HepG2 (cell line): Measurements from ENCODE around the gene PPIL6. TPM values are rescaled to one million over a fixed set of nuclear protein-coding genes. Genes with fewer than 3 reads are reported as not detected.

Experiments
- DPF2 ChIP-seq: sonication (generic); formaldehyde crosslinking; IDR thresholded peaks from 2 replicates; pipeline ENCODE4 v1.4.0; 2020; ENCODE audit warnings: mild to moderate bottlenecking, low read depth, missing genetic modification reagents, borderline replicate concordance
- ELF1 ChIP-seq: sonication (generic); formaldehyde crosslinking; IDR thresholded peaks from 2 replicates; pipeline ENCODE4 v1.4.0; 2020; ENCODE audit warnings: missing genetic modification reagents
- HNRNPLL ChIP-seq: fragments of 200-400 bp; formaldehyde crosslinking; IDR thresholded peaks from 2 replicates; pipeline ENCODE4 v1.6.1; 2017; ENCODE audit warnings: mild to moderate bottlenecking, low read depth, low read length; ENCODE audit not compliant: poor library complexity, severe bottlenecking
- JUNB ChIP-seq: sonication (generic); formaldehyde crosslinking; IDR thresholded peaks from 2 replicates; pipeline ENCODE4 v1.8.0; 2022; ENCODE audit warnings: missing genetic modification reagents, mild to moderate bottlenecking, borderline replicate concordance
- MYNN ChIP-seq: sonication (generic); formaldehyde crosslinking; IDR thresholded peaks from 2 replicates; pipeline ENCODE4 v1.4.0; 2020; ENCODE audit warnings: mild to moderate bottlenecking, low read depth, missing genetic modification reagents
- SALL2 ChIP-seq: sonication (generic); formaldehyde crosslinking; IDR thresholded peaks from 2 replicates; pipeline ENCODE4 v1.8.1; 2023; ENCODE audit warnings: mild to moderate bottlenecking, missing genetic modification reagents, inconsistent platforms
- SP4 ChIP-seq: sonication (generic); formaldehyde crosslinking; IDR thresholded peaks from 2 replicates; pipeline ENCODE4 v1.8.1; 2023; ENCODE audit warnings: mild to moderate bottlenecking, missing genetic modification reagents
- SPEN ChIP-seq: sonication (generic); formaldehyde crosslinking; IDR thresholded peaks from 2 replicates; pipeline ENCODE4 v1.5.1; 2020; ENCODE audit warnings: low read depth, mild to moderate bottlenecking, missing genetic modification reagents
- TOPORS ChIP-seq: sonication (generic); formaldehyde crosslinking; IDR thresholded peaks from 2 replicates; pipeline ENCODE4 v1.8.0; 2023; ENCODE audit warnings: mild to moderate bottlenecking, missing genetic modification reagents
- ZKSCAN1 ChIP-seq: fragments of 150-350 bp; IDR thresholded peaks from 2 replicates; pipeline ENCODE4 v1.6.1; 2014; ENCODE audit warnings: low read length
- ZMYM2 ChIP-seq: sonication (generic); formaldehyde crosslinking; IDR thresholded peaks from 2 replicates; pipeline ENCODE4 v1.8.0; 2022; ENCODE audit warnings: mild to moderate bottlenecking, missing genetic modification reagents
- ZMYM4 ChIP-seq: sonication (generic); formaldehyde crosslinking; IDR thresholded peaks from 2 replicates; pipeline ENCODE4 v1.8.1; 2023; ENCODE audit warnings: mild to moderate bottlenecking, missing genetic modification reagents
- ZNF468 ChIP-seq: sonication (generic); formaldehyde crosslinking; IDR thresholded peaks from 2 replicates; pipeline ENCODE4 v1.8.0; 2022; ENCODE audit warnings: mild to moderate bottlenecking, moderate library complexity, missing genetic modification reagents
- ZNF605 ChIP-seq: sonication (generic); formaldehyde crosslinking; IDR thresholded peaks from 2 replicates; pipeline ENCODE4 v1.8.0; 2022; ENCODE audit warnings: mild to moderate bottlenecking, missing genetic modification reagents
- ZNF788 ChIP-seq: sonication (generic); formaldehyde crosslinking; IDR thresholded peaks from 2 replicates; pipeline ENCODE4 v1.5.0; 2020; ENCODE audit warnings: mild to moderate bottlenecking, missing genetic modification reagents, borderline replicate concordance
- polyA plus RNA-seq, 8 experiments: library from polyadenylated mRNA; depleted of rRNA in 3 of 8; stranded (reverse) in 7 of 8; unstranded in 1 of 8; fragments of >200 nt; fragmentation: Illumina TruSeq in 4 of 8; extraction: Trizol in 4 of 8; gene quantifications; 2 replicates each; pipeline versions ENCODE4 v1.2.1 to v1.2.3, GENCODE V29; 2011 to 2016; ENCODE audit warnings: low read depth in 4 of 8, missing spikeins in 1 of 8, mixed read lengths in 1 of 8; ENCODE audit not compliant: insufficient read depth in 1 of 8
- total RNA-seq, 5 experiments: library from RNA; depleted of rRNA; stranded (reverse); fragments of >200 nt; fragmentation: Illumina TruSeq; extraction: Trizol; gene quantifications; 2 replicates each; pipeline ENCODE4 v1.2.3, GENCODE V29; 2016; ENCODE audit warnings: low read depth in 1 of 5
- TF ChIP-seq, protein P1 (sequence below): sonication (generic); formaldehyde crosslinking; IDR thresholded peaks from 2 replicates; pipeline ENCODE4 v1.5.1; 2020; ENCODE audit warnings: missing genetic modification reagents, mild to moderate bottlenecking, borderline replicate concordance
- TF ChIP-seq, protein P2 (sequence below): sonication (generic); formaldehyde crosslinking; IDR thresholded peaks from 2 replicates; pipeline ENCODE4 v1.9.0; 2021; ENCODE audit warnings: missing genetic modification reagents, borderline replicate concordance
- TF ChIP-seq, protein P3 (sequence below): sonication (generic); formaldehyde crosslinking; IDR thresholded peaks from 2 replicates; pipeline ENCODE4 v1.5.1; 2020; ENCODE audit warnings: mild to moderate bottlenecking, missing genetic modification reagents, borderline replicate concordance
- TF ChIP-seq, protein P4 (sequence below): sonication (generic); formaldehyde crosslinking; IDR thresholded peaks from 2 replicates; pipeline ENCODE4 v1.5.1; 2020; ENCODE audit warnings: mild to moderate bottlenecking, missing genetic modification reagents, moderate library complexity

Gene PPIL6
- total and polyA plus RNA-seq, 2 of the 13 experiments (the other 11 are each of a cell fraction or from before 2014, with no cell fraction given), result 0.22 to 0.46 TPM

DNA sequence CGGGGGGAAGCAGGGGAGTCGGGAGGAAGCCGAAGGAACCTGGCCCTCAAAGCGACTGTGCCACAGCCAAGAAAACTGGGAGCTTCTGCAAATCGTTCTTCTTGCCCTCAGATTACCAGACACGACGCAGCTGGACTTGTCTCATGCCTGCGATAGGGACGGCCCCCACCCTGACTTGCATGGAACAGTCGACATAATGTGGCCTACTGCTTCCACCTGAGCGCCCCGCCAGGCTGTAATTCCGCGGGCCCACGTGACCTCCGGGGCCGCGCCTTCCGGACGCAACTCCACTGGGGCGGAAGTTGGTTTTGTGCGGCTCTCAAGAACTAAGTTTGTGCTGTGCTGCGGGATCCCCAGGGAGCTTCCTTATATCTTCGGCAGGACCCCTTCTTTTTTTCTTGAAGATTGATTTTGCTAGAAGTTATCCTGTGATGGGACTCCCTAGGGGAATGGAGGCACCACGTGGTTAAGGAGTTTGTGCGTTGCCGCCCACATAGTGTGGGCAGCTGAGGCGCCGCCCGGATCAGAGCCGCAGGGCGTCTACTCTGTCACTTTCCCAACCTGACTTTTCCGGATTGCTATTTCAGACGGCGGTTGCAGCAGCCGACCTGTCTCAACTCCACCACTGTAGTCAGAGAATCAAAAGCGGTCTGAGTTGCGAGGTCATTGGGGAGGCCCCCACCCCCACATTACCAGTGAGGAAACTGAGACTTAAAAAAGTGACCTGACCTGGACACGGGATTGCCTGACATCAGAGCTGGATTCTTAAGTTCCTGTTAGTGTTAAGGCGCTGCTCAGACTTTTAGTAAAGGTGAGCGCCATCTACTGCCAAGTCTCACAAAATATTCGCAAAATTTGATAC is 57.6 kb downstream of the PPIL6 start (continued):
- TF ChIP-seq MYNN (CRISPR knock-in tag) (no peak), ZNF788 (peak; percentile 91), DPF2 (CRISPR knock-in tag) (no peak), SP4 (CRISPR knock-in tag) (no peak; the same call in 1 of the 2 replicates), TOPORS (CRISPR knock-in tag) (no peak), ELF1 (peak; percentile 83), ZMYM4 (CRISPR knock-in tag) (no peak), HNRNPLL (no peak), SPEN (CRISPR knock-in tag) (peak; percentile 47; the same call in 1 of the 2 replicates), ZNF605 (CRISPR knock-in tag) (no peak), ZKSCAN1 (no peak), ZMYM2 (CRISPR knock-in tag) (no peak), JUNB (CRISPR knock-in tag) (no peak), SALL2 (0 out of 2 replicates have a peak, but pooled peaks have one; percentile 2), ZNF468 (no peak)
- TF ChIP-seq, protein P1, sequence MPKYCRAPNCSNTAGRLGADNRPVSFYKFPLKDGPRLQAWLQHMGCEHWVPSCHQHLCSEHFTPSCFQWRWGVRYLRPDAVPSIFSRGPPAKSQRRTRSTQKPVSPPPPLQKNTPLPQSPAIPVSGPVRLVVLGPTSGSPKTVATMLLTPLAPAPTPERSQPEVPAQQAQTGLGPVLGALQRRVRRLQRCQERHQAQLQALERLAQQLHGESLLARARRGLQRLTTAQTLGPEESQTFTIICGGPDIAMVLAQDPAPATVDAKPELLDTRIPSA, result peak; percentile 90; the same call in 1 of the 2 replicates
- TF ChIP-seq, protein P2, sequence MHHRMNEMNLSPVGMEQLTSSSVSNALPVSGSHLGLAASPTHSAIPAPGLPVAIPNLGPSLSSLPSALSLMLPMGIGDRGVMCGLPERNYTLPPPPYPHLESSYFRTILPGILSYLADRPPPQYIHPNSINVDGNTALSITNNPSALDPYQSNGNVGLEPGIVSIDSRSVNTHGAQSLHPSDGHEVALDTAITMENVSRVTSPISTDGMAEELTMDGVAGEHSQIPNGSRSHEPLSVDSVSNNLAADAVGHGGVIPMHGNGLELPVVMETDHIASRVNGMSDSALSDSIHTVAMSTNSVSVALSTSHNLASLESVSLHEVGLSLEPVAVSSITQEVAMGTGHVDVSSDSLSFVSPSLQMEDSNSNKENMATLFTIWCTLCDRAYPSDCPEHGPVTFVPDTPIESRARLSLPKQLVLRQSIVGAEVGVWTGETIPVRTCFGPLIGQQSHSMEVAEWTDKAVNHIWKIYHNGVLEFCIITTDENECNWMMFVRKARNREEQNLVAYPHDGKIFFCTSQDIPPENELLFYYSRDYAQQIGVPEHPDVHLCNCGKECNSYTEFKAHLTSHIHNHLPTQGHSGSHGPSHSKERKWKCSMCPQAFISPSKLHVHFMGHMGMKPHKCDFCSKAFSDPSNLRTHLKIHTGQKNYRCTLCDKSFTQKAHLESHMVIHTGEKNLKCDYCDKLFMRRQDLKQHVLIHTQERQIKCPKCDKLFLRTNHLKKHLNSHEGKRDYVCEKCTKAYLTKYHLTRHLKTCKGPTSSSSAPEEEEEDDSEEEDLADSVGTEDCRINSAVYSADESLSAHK (CRISPR knock-in tag), result no peak
- TF ChIP-seq, protein P3, sequence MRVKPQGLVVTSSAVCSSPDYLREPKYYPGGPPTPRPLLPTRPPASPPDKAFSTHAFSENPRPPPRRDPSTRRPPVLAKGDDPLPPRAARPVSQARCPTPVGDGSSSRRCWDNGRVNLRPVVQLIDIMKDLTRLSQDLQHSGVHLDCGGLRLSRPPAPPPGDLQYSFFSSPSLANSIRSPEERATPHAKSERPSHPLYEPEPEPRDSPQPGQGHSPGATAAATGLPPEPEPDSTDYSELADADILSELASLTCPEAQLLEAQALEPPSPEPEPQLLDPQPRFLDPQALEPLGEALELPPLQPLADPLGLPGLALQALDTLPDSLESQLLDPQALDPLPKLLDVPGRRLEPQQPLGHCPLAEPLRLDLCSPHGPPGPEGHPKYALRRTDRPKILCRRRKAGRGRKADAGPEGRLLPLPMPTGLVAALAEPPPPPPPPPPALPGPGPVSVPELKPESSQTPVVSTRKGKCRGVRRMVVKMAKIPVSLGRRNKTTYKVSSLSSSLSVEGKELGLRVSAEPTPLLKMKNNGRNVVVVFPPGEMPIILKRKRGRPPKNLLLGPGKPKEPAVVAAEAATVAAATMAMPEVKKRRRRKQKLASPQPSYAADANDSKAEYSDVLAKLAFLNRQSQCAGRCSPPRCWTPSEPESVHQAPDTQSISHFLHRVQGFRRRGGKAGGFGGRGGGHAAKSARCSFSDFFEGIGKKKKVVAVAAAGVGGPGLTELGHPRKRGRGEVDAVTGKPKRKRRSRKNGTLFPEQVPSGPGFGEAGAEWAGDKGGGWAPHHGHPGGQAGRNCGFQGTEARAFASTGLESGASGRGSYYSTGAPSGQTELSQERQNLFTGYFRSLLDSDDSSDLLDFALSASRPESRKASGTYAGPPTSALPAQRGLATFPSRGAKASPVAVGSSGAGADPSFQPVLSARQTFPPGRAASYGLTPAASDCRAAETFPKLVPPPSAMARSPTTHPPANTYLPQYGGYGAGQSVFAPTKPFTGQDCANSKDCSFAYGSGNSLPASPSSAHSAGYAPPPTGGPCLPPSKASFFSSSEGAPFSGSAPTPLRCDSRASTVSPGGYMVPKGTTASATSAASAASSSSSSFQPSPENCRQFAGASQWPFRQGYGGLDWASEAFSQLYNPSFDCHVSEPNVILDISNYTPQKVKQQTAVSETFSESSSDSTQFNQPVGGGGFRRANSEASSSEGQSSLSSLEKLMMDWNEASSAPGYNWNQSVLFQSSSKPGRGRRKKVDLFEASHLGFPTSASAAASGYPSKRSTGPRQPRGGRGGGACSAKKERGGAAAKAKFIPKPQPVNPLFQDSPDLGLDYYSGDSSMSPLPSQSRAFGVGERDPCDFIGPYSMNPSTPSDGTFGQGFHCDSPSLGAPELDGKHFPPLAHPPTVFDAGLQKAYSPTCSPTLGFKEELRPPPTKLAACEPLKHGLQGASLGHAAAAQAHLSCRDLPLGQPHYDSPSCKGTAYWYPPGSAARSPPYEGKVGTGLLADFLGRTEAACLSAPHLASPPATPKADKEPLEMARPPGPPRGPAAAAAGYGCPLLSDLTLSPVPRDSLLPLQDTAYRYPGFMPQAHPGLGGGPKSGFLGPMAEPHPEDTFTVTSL, result peak; percentile 42; the same call in 1 of the 2 replicates
- TF ChIP-seq, protein P4, sequence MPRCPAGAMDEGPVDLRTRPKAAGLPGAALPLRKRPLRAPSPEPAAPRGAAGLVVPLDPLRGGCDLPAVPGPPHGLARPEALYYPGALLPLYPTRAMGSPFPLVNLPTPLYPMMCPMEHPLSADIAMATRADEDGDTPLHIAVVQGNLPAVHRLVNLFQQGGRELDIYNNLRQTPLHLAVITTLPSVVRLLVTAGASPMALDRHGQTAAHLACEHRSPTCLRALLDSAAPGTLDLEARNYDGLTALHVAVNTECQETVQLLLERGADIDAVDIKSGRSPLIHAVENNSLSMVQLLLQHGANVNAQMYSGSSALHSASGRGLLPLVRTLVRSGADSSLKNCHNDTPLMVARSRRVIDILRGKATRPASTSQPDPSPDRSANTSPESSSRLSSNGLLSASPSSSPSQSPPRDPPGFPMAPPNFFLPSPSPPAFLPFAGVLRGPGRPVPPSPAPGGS, result no peak
